Hypothalamus (tissue), 51 donors: ENCODE data around the gene RPS6KA2.
"Not testable (repeated sequence)": the region's sequence is repeated elsewhere in the genome, so short reads cannot be mapped to it uniquely, and the experiment has no call there.

Experiments used
- DNase-seq, 51 donors: peaks; one replicate each; lab custom pipeline; 2025; lab: John Stamatoyannopoulos, UW

RPS6KA2 gene

GRCh38 chr6:166539543-166539942 is 87.5 kb downstream of the RPS6KA2 start:
- DNase-seq: no peak

- DNase-seq: not testable (repeated sequence)
Measured at GRCh38 chr6:166539011-166539385, 88.1 kb downstream of the RPS6KA2 start.

- no peak for DNase-seq
Measured at GRCh38 chr6:166538297-166539010, 88.6 kb downstream of the RPS6KA2 start.

- DNase-seq: peak in 2 of 51 donors; percentile 25 to 43
Measured at GRCh38 chr6:166534658-166535406, 92.2 kb downstream of the RPS6KA2 start.

- DNase-seq: no peak
Measured at GRCh38 chr6:166533205-166533824, 93.7 kb downstream of the RPS6KA2 start.

- DNase-seq: no peak
Measured at GRCh38 chr6:166532302-166532701, 94.7 kb downstream of the RPS6KA2 start.

GRCh38 chr6:166530211-166531095 is 96.6 kb downstream of the RPS6KA2 start:
- no peak for DNase-seq

GRCh38 chr6:166529586-166529985 is 97.5 kb downstream of the RPS6KA2 start:
- no peak for DNase-seq

GRCh38 chr6:166529058-166529457 is 98.0 kb downstream of the RPS6KA2 start:
- not testable (repeated sequence) for DNase-seq

GRCh38 chr6:166527849-166528248 is 99.2 kb downstream of the RPS6KA2 start:
- no peak for DNase-seq

GRCh38 chr6:166526937-166527336 is 100.1 kb downstream of the RPS6KA2 start:
- DNase-seq: no peak

- DNase-seq: no peak
Measured at GRCh38 chr6:166525567-166525966, 101.5 kb downstream of the RPS6KA2 start.

- DNase-seq: no peak
Measured at GRCh38 chr6:166523782-166524559, 103.1 kb downstream of the RPS6KA2 start.

GRCh38 chr6:166520905-166521834 is 105.9 kb downstream of the RPS6KA2 start:
- DNase-seq: no peak

- no peak for DNase-seq
Measured at GRCh38 chr6:166516251-166516884, 110.7 kb downstream of the RPS6KA2 start.

- peak in 14 of 51 donors; percentile 8 to 67 (median 34) for DNase-seq
Measured at GRCh38 chr6:166515072-166515810, 111.8 kb downstream of the RPS6KA2 start.

- DNase-seq: no peak
Measured at GRCh38 chr6:166514196-166514595, 112.9 kb downstream of the RPS6KA2 start.

GRCh38 chr6:166512567-166512966 is 114.5 kb downstream of the RPS6KA2 start:
- DNase-seq: no peak
